HG02840 (cell line): ENCODE results near the gene CTNNA1.

Experiments used
- ATAC-seq: cut with Tn5 transposase; IDR thresholded peaks from one replicate; pipeline ENCODE4 v1.9.1; 2021; ENCODE audit warnings: mild to moderate bottlenecking, moderate library complexity, moderate number of reproducible peaks; ENCODE audit not compliant: unreplicated experiment, low FRiP score

The CTNNA1 gene

GRCh38 chr5:138843316-138844124 lies 90.3 kb downstream of the CTNNA1 start:
- no peak for ATAC-seq

DNA sequence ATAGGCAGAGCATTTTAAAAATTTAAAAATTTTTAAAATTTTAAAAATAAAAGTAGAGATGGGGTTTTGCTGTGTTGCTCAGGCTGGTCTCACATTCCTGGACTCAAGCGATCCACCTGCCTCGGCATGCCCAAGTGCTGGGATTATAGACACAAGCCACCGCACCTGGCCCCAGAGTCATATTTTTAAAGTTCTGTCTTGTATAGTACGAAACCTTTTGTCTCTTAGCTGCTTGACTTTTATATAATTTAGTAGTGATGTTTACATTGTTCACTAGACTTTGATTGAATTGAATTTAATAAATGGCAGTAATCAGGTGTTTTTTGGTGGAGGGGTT lies 90.9 kb downstream of the CTNNA1 start:
- ATAC-seq: no peak

DNA sequence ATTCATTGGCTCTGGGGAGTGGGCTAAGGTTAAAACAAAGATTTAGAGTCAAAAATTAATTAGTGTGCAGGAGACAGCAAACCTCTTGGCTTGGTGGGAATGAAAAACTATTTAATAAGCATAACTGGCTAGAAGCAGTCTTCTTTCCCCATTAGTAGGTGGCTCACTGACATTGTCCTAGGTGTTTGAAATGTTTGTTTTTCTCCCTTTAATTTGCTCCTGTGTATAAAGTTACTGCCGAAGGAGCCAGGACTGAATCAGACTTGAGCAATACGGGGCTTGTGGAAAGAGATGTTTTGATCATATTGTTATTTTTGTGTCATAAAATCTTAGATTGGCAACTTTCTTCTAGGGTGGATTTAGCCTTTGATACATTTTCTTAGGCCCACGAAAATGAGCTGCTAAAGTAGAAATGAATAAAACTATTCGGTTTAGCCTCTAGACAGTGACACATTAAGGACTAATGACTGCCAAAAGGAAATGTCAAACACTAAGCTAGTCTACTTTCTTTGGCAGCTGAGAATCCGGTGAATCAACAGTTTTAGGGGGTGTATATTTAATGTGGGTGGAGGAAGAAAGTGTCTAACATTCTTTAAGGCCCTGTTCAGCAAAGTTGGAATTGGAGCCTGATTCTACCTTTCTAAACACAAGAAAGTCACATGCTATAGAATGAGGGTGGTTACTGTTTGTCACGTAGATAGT lies 91.7 kb downstream of the CTNNA1 start:
- ATAC-seq: no peak

DNA sequence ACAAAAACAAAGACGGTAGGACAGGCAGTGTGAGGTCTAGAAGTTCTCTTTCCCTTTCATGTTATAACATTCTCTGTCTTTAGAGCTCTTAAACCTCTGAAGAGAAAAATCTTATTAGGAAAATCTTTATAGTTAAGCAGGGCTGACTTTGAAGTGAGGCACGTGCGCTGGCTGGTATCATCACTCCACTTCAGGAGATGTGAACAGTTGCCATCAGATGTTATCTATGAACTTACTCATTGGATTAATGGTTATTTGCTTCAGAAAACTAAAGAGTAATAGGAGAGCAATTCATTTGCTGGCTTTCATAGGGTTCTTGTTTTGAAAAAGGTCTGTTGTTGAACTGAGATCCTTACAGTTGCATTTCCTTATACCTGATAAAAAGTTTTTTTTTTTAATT lies 96.2 kb downstream of the CTNNA1 start:
- ATAC-seq: no peak

DNA sequence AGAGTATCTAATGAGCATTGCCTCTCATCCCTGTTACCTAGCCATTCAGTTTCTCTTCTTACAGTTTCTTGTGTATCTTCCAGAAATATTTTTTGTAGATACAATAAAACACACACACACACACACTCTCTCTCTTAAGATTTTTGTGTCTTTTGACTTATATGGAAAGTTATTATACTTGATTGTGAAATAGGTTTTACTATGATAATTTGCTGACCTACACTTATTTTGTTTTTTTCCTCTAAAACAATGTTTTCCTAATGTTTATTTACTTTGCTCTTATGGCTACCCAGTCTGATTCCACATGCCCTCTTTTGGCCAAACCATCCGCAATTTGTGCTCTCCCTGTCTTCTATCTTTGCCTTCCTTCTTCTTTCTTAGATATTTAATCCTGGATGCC lies 96.7 kb downstream of the CTNNA1 start:
- ATAC-seq: no peak

DNA sequence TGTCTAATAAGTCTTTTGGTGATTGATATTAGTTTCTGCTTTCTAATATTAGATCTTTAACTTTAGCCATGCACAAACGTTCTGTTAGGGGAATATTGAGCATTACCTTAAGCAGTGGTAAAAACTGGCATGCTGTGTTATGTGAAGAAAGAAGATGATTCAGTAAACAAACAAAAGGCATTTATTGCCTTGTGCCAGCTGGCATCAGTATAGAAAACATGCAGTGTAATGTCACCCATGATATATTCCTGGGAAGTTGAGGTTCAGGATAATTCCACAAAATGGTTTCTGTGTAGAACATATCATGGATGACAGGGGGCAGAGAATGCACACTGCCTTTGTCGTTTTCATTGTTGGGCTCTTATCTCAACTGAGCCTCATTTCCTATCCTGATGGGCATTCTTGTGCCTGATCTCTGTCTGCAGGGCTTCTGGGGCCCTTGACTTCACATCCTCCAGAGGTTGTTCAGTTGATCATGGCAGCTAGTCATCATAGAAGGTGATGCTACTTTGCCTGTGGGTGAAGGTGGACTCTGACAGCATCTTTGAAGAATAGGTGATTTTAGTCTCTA lies 97.7 kb downstream of the CTNNA1 start:
- ATAC-seq: no peak

GRCh38 chr5:138853132-138853531 lies 99.9 kb downstream of the CTNNA1 start:
- ATAC-seq: no peak

- ATAC-seq: no peak
These were observed 113.8 kb downstream of the CTNNA1 start for GRCh38 chr5:138867011-138867410.

DNA sequence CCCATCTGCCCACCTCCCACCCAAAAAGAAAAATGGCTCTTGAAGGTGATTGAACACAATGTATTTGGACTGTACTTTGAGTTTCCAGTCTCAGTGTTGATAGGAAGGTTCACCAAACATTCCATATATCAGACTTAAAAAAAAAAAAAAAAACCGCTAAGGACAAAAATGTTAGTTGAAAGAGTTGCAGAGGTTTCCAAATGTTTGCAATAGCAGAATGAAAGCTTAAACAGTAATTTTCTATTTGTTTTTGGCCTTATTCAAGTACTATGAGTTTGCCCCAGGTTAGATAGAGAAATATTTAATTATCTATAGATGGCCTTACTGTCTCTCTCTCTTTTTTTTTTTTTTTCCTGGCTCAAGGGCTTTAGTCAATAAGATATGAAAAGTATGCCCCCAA lies 115.8 kb downstream of the CTNNA1 start:
- ATAC-seq: no peak

DNA sequence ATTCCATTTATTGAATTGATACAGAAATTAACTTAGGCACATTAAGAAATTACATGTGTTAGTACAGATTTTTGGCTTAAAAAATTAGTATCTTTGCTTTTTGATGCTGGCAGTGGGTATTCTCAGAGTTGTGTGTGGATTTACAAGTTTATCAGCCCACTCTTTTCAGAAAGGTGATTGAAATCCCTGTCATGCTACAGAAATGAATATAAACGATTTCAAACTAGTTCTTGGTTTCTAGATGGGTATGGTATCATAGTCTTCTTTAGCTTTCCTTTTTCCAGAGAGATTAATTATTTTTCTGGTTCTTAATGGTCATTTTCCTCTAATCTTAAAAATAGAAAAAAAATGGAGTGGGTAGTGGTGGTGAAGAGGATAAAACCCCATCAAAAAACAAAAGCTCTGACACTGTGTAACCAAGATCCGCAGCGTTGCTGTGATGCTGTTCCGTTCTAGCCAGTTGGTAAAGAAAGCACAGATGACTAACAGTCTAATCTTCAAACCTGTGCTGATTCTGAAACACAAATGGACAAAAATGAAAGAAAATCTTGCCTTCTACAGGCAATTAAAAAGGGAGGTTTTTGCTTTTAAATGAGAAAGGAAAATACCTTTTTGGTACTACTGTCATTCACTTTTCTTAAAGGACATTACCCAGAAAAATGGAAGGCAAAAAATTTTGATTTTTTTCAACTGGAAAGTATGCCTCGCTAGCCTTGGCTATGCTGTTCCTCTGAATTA lies 116.7 kb downstream of the CTNNA1 start:
- ATAC-seq: no peak

- no peak for ATAC-seq
These were observed 117.4 kb downstream of the CTNNA1 start for GRCh38 chr5:138870611-138871010.

- no peak for ATAC-seq
These were observed 119.7 kb downstream of the CTNNA1 start for GRCh38 chr5:138872841-138873465.

GRCh38 chr5:138873466-138874221 lies 120.4 kb downstream of the CTNNA1 start:
- no peak for ATAC-seq

GRCh38 chr5:138874241-138874640 lies 121.0 kb downstream of the CTNNA1 start:
- no peak for ATAC-seq

GRCh38 chr5:138874771-138875551 lies 121.7 kb downstream of the CTNNA1 start, which contains the start of gene LRRTM2:
LRRTM2 (minus strand) TSS chr5:138875335; CDS start chr5:138874911, 424 bp downstream.
- no peak for ATAC-seq

- no peak for ATAC-seq
These were observed 122.3 kb downstream of the CTNNA1 start for GRCh38 chr5:138875552-138875875.

- ATAC-seq: no peak
These were observed 122.7 kb downstream of the CTNNA1 start for GRCh38 chr5:138875946-138876345.

DNA sequence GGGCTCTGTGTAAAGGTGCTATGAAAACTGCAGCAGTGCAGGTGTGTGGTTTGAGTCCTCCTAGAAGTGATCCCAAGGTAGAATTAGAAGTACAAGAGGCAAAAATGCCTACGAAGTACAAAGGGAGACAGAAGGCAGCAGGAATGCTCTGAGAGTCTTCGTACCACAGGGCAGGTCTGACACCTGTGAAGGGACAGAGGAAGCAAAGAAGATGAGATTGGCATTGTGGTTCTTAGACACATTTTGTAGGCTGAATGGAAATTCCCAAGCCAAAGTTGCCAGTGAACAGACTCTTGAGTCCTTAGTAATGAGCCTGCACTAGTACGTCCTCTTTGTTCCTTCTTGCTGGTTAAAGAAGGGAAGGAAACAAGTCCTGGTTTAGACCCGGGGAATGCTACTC lies 123.6 kb downstream of the CTNNA1 start:
- ATAC-seq: no peak
